ENCODE measurements around the gene TAS2R38.

The TAS2R38 gene

DNA sequence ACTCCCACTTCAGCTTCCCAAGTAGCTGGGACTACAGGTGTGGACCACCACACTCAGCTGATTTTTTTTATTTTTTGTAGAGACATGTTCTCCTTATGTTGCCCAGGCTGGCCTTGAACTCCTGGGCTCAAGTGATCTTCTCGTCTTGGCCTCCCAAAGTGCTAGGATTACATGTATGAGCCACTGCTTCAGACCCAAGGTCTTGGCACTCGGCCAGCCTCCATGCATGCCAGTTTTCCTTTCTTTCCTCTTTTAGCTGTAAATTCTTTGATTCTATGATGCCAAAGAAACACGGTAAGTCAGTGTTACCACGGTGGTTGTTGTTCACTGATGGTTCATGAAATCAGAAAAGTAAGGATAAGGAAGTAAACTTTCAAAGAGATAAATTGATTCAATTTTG, 19.1 kb upstream of the TAS2R38 start:
- Histone ChIP-seq H4K8ac (ENCODE audit: low read depth, low read length) (no peak overlapping the region), H3K27ac (ENCODE audit: low read depth, low read length) (no peak overlapping the region), H3K79me1 (ENCODE audit: low read length) (no peaks in the 10 kb centered on the region), H3K9ac (ENCODE audit: low read length) (no peak overlapping the region), H3K4me1 (ENCODE audit: control insufficient read depth in 1 of 2, insufficient read depth in 2 of 2, low read length in 2 of 2) (no peaks in the 10 kb centered on the region), H2BK5ac (ENCODE audit: low read depth, low read length, poor library complexity) (no peak overlapping the region), H2AFZ (ENCODE audit: insufficient read depth, low read length, poor library complexity) (no peak overlapping the region), H3K9me3 (ENCODE audit: insufficient read depth, low read depth, low read length) (no peaks in the 10 kb centered on the region), H3K36me3 (ENCODE audit: control insufficient read depth in 1 of 2, insufficient read depth in 2 of 2, low read length in 2 of 2) (no peaks in the 10 kb centered on the region), H4K91ac (ENCODE audit: low read depth, low read length) (no peak overlapping the region), H3K4ac (ENCODE audit: low read depth, low read length) (no peak overlapping the region), H3K79me2 (ENCODE audit: control insufficient read depth, insufficient read depth, low read length, poor library complexity) (no peaks in the 10 kb centered on the region), H3K4me3 (ENCODE audit: low read depth, low read length) (no peak overlapping the region), H3K27me3 (ENCODE audit: insufficient read depth, low read length) (no peaks in the 10 kb centered on the region), H3K14ac (ENCODE audit: low read length) (no peak overlapping the region), H2AK5ac (ENCODE audit: low read length) (no peak overlapping the region), H3K4me2 (ENCODE audit: low read length) (no peak overlapping the region), H4K12ac (ENCODE audit: low read depth, low read length) (no peak overlapping the region), H3K23ac (ENCODE audit: low read length) (no peak overlapping the region), H2BK120ac (ENCODE audit: insufficient read depth, low read length, poor library complexity) (no peak overlapping the region), H3K18ac (ENCODE audit: low read length) (no peak overlapping the region), H2BK12ac (ENCODE audit: low read length) (no peak overlapping the region)
- no peak for DNase-seq
- WGBS (ENCODE audit: extremely low coverage, insufficient coverage, insufficient read length), result no CpG with 5 or more reads among the region's 4 CpGs

DNA sequence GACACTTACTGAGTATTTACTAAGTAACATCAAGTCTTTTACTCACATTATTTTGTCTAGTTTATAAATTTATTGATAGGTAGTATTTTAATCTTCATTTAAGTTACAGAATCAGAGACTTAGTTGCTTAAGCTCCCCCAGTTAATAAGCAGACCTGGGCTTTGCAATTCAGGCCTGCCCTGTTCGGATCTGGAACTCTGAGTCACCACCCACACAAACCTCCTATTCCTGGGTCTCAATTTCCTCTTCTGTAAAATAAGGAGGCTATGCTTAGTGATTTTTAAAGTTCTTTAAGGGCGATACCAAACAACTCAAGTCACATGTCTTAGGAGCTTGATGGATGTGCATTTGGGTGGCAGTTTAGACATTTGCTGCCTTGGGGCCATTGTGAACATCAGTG, 18.6 kb upstream of the TAS2R38 start:
- Histone ChIP-seq H3K18ac (ENCODE audit: low read length) (no peak overlapping the region), H3K9me3 (ENCODE audit: insufficient read depth, low read depth, low read length) (no peaks in the 10 kb centered on the region), H4K12ac (ENCODE audit: low read depth, low read length) (no peak overlapping the region), H3K9ac (ENCODE audit: low read length) (no peak overlapping the region), H3K36me3 (ENCODE audit: control insufficient read depth in 1 of 2, insufficient read depth in 2 of 2, low read length in 2 of 2) (no peaks in the 10 kb centered on the region), H3K27me3 (ENCODE audit: insufficient read depth, low read length) (no peaks in the 10 kb centered on the region), H3K23ac (ENCODE audit: low read length) (no peak overlapping the region), H2BK12ac (ENCODE audit: low read length) (no peak overlapping the region), H2BK120ac (ENCODE audit: insufficient read depth, low read length, poor library complexity) (no peak overlapping the region), H2BK5ac (ENCODE audit: low read depth, low read length, poor library complexity) (no peak overlapping the region), H3K4me2 (ENCODE audit: low read length) (no peak overlapping the region), H3K4me1 (ENCODE audit: control insufficient read depth in 1 of 2, insufficient read depth in 2 of 2, low read length in 2 of 2) (no peaks in the 10 kb centered on the region), H2AFZ (ENCODE audit: insufficient read depth, low read length, poor library complexity) (no peak overlapping the region), H3K79me2 (ENCODE audit: control insufficient read depth, insufficient read depth, low read length, poor library complexity) (no peaks in the 10 kb centered on the region), H4K8ac (ENCODE audit: low read depth, low read length) (no peak overlapping the region), H4K91ac (ENCODE audit: low read depth, low read length) (no peak overlapping the region), H3K27ac (ENCODE audit: low read depth, low read length) (no peak overlapping the region), H3K79me1 (ENCODE audit: low read length) (no peaks in the 10 kb centered on the region), H3K14ac (ENCODE audit: low read length) (no peak overlapping the region), H3K4ac (ENCODE audit: low read depth, low read length) (no peak overlapping the region), H2AK5ac (ENCODE audit: low read length) (no peak overlapping the region), H3K4me3 (ENCODE audit: low read depth, low read length) (no peak overlapping the region)
- no peak for DNase-seq
- no CpG with 5 or more reads among the region's 2 CpGs for WGBS (ENCODE audit: extremely low coverage, insufficient coverage, insufficient read length)

DNA sequence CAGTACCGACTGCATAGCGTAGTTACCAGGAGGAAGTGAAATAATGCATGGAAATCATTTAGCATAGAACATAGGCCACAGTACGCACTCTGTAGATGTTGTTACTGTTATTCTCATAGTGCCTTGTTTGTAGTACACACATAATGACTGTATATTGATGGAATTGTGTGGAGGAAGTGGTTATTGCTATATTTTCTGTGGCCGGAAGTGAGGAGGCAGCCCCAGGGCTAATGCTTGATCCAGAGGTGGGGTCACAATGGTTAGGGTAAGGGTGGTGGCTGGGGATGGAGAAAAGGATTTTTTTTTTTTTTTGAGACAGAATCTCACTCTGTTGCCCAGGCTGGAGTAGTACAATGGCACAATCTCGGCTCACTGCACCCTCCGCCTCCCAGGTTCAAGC, 17.6 kb upstream of the TAS2R38 start:
- no CpG with 5 or more reads among the region's 6 CpGs for WGBS (ENCODE audit: extremely low coverage, insufficient coverage, insufficient read length)

DNA sequence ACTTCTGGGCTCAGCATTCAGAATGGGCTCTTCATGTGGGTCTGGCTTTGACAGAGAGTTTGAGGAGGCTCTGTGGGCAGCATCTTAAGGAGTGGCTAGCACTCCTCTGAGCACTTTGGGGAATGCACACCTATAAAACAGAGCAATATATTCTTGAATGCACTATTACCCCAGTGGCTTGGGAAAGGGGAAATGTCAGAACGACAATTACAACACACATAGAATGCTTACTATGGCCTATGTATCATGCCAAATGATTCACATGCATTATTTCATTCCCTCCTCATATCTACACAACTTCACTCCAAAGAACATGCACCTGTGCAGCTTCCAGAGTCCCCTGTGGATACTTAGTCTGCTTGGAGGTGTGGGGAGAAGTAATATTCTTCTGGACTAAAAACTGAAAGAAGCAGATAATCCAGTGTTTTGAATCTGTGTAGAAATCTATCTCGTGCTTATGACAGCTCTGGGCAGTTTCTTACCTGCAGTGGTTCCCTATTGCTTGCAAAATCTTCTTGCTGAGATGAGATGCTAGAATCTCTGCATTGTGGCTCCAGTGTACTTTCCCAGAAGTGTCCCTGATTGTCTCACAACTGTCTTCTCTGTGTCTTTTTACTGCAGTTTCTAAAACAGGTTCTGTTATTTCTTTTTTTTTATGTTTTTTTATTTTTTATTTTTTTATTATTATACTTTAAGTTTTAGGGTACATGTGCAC, 16.6 kb upstream of the TAS2R38 start:
- no peak overlapping the region for H3K9ac ChIP-seq (ENCODE audit: low read length)
- H3K27me3 ChIP-seq (ENCODE audit: insufficient read depth, low read length), result no peaks in the 10 kb centered on the region
- peaks cover 2% of the 10 kb centered on the region for H3K79me1 ChIP-seq (ENCODE audit: low read length)
- H4K12ac ChIP-seq (ENCODE audit: low read depth, low read length), result no peak overlapping the region
- H3K18ac ChIP-seq (ENCODE audit: low read length), result no peak overlapping the region
- H2AFZ ChIP-seq (ENCODE audit: insufficient read depth, low read length, poor library complexity), result no peak overlapping the region
- no CpG with 5 or more reads among the region's 2 CpGs for WGBS (ENCODE audit: extremely low coverage, insufficient coverage, insufficient read length)
- peaks cover 0 to 2% of the 10 kb centered on the region in 2 experiments for H3K4me1 ChIP-seq (ENCODE audit: control insufficient read depth in 1 of 2, insufficient read depth in 2 of 2, low read length in 2 of 2)
- H4K91ac ChIP-seq (ENCODE audit: low read depth, low read length), result no peak overlapping the region
- no peak overlapping the region for H3K23ac ChIP-seq (ENCODE audit: low read length)
- H2BK120ac ChIP-seq (ENCODE audit: insufficient read depth, low read length, poor library complexity), result no peak overlapping the region
- no peak overlapping the region for H2BK12ac ChIP-seq (ENCODE audit: low read length)
- H3K79me2 ChIP-seq (ENCODE audit: control insufficient read depth, insufficient read depth, low read length, poor library complexity), result no peaks in the 10 kb centered on the region
- no peak overlapping the region for H2AK5ac ChIP-seq (ENCODE audit: low read length)
- no peaks in the 10 kb centered on the region for H3K9me3 ChIP-seq (ENCODE audit: insufficient read depth, low read depth, low read length)
- H3K4me2 ChIP-seq (ENCODE audit: low read length), result no peak overlapping the region
- H3K4me3 ChIP-seq (ENCODE audit: low read depth, low read length), result no peak overlapping the region
- H2BK5ac ChIP-seq (ENCODE audit: low read depth, low read length, poor library complexity), result no peak overlapping the region
- no peak overlapping the region for H3K27ac ChIP-seq (ENCODE audit: low read depth, low read length)
- no peak overlapping the region for H3K4ac ChIP-seq (ENCODE audit: low read depth, low read length)
- no peak overlapping the region for H4K8ac ChIP-seq (ENCODE audit: low read depth, low read length)
- H3K14ac ChIP-seq (ENCODE audit: low read length), result no peak overlapping the region
- H3K36me3 ChIP-seq (ENCODE audit: control insufficient read depth in 1 of 2, insufficient read depth in 2 of 2, low read length in 2 of 2), result no peaks in the 10 kb centered on the region
- DNase-seq, result no peak

More for the DNA sequence above, 17.6 kb upstream of the TAS2R38 start:
- Histone ChIP-seq H3K79me2 (ENCODE audit: control insufficient read depth, insufficient read depth, low read length, poor library complexity) (no peaks in the 10 kb centered on the region), H3K4me2 (ENCODE audit: low read length) (no peak overlapping the region), H3K79me1 (ENCODE audit: low read length) (peaks cover 2% of the 10 kb centered on the region), H4K91ac (ENCODE audit: low read depth, low read length) (no peak overlapping the region), H3K27me3 (ENCODE audit: insufficient read depth, low read length) (no peaks in the 10 kb centered on the region), H3K36me3 (ENCODE audit: control insufficient read depth in 1 of 2, insufficient read depth in 2 of 2, low read length in 2 of 2) (no peaks in the 10 kb centered on the region), H4K8ac (ENCODE audit: low read depth, low read length) (no peak overlapping the region), H2BK12ac (ENCODE audit: low read length) (no peak overlapping the region), H3K14ac (ENCODE audit: low read length) (no peak overlapping the region), H3K27ac (ENCODE audit: low read depth, low read length) (no peak overlapping the region), H4K12ac (ENCODE audit: low read depth, low read length) (no peak overlapping the region), H3K4me1 (ENCODE audit: control insufficient read depth in 1 of 2, insufficient read depth in 2 of 2, low read length in 2 of 2) (peaks cover 0 to 2% of the 10 kb centered on the region in 2 experiments), H3K18ac (ENCODE audit: low read length) (no peak overlapping the region), H3K4me3 (ENCODE audit: low read depth, low read length) (no peak overlapping the region), H2AK5ac (ENCODE audit: low read length) (no peak overlapping the region), H2BK5ac (ENCODE audit: low read depth, low read length, poor library complexity) (no peak overlapping the region), H2BK120ac (ENCODE audit: insufficient read depth, low read length, poor library complexity) (no peak overlapping the region), H3K23ac (ENCODE audit: low read length) (no peak overlapping the region), H2AFZ (ENCODE audit: insufficient read depth, low read length, poor library complexity) (no peak overlapping the region), H3K4ac (ENCODE audit: low read depth, low read length) (no peak overlapping the region), H3K9ac (ENCODE audit: low read length) (no peak overlapping the region), H3K9me3 (ENCODE audit: insufficient read depth, low read depth, low read length) (no peaks in the 10 kb centered on the region)
- no peak for DNase-seq

Measured in trophoblast cell (in vitro differentiated cells and primary cell).